ENCODE results near the gene LHFPL2. TPM values are rescaled to one million over a fixed set of nuclear protein-coding genes. Genes with fewer than 3 reads are reported as not detected.

The LHFPL2 gene
- total and polyA plus RNA-seq, 2 experiments from 2014 or later, result 96.6 to 126 TPM

DNA sequence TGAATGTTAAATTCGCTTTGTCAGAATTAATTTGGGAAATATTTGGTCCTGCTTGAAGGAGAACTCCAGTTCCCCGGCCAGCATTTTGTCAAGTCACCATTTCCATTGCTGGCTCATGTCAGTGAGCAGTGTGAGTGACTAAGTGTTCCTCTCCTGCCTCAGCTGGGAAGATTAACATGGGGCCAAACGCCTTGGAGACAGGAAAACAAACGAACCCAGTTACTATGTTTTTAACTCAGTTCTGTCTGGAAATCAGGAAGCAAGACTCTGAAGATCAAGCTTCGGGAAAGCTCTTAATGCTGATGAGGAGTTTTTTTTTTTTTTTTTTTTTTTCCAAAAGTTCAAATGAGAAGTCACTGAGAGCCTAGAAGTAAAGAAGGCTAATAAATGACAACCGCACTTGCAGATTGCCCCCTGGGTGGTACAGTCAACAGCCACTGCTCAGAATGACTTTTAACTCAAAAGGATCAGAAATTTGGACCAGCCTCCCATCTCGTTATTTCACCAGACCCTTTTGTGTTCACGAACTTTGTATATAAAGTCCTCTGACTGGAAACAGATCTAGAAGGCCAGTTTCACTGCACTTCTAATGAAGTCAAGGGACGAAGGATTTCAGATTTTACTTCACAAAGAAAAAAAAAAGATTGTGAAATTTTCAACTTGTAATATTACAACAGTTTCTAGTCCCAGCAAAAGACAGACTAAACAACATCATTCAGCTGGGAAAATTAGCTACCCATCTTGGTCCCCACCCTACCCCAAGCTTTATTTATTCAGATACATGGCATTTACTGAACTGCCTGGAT, 121.3 kb downstream of the LHFPL2 start:
- peaks cover 68% of the 10 kb centered on the region for H3K4me1 ChIP-seq (ENCODE audit: low read depth)
- peak; percentile 60 to 97 for DNase-seq (ENCODE audit: low read depth in 1 of 2, low spot score in 1 of 2)
- H3K36me3 ChIP-seq, result no peaks in the 10 kb centered on the region
- TF ChIP-seq, protein P1, sequence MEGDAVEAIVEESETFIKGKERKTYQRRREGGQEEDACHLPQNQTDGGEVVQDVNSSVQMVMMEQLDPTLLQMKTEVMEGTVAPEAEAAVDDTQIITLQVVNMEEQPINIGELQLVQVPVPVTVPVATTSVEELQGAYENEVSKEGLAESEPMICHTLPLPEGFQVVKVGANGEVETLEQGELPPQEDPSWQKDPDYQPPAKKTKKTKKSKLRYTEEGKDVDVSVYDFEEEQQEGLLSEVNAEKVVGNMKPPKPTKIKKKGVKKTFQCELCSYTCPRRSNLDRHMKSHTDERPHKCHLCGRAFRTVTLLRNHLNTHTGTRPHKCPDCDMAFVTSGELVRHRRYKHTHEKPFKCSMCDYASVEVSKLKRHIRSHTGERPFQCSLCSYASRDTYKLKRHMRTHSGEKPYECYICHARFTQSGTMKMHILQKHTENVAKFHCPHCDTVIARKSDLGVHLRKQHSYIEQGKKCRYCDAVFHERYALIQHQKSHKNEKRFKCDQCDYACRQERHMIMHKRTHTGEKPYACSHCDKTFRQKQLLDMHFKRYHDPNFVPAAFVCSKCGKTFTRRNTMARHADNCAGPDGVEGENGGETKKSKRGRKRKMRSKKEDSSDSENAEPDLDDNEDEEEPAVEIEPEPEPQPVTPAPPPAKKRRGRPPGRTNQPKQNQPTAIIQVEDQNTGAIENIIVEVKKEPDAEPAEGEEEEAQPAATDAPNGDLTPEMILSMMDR (IDR thresholded peaks at IDR 0.05; ENCODE audit: low read depth, low read length), result no peak
- no peak overlapping the region for H3K4me3 ChIP-seq
- no peaks in the 10 kb centered on the region for H3K9me3 ChIP-seq (ENCODE audit: low read depth)
- no peaks in the 10 kb centered on the region for H3K27me3 ChIP-seq
- H3K27ac ChIP-seq, result peak overlapping the region; percentile 63

- Histone ChIP-seq H3K36me3 (no peaks in the 10 kb centered on the region), H3K4me3 (no peak overlapping the region), H3K4me1 (ENCODE audit: low read depth) (peaks cover 80% of the 10 kb centered on the region), H3K9me3 (ENCODE audit: low read depth) (no peaks in the 10 kb centered on the region), H3K27ac (peak overlapping the region; percentile 63), H3K27me3 (no peaks in the 10 kb centered on the region)
- peak in 1 of 2 donors; percentile 73 for DNase-seq (ENCODE audit: low read depth in 1 of 2, low spot score in 1 of 2)
- TF ChIP-seq, protein P1 (IDR thresholded peaks at IDR 0.05; ENCODE audit: low read depth, low read length), result no peak
Observed at GRCh38 chr5:78526049-78526525, 122.5 kb downstream of the LHFPL2 start.

DNA sequence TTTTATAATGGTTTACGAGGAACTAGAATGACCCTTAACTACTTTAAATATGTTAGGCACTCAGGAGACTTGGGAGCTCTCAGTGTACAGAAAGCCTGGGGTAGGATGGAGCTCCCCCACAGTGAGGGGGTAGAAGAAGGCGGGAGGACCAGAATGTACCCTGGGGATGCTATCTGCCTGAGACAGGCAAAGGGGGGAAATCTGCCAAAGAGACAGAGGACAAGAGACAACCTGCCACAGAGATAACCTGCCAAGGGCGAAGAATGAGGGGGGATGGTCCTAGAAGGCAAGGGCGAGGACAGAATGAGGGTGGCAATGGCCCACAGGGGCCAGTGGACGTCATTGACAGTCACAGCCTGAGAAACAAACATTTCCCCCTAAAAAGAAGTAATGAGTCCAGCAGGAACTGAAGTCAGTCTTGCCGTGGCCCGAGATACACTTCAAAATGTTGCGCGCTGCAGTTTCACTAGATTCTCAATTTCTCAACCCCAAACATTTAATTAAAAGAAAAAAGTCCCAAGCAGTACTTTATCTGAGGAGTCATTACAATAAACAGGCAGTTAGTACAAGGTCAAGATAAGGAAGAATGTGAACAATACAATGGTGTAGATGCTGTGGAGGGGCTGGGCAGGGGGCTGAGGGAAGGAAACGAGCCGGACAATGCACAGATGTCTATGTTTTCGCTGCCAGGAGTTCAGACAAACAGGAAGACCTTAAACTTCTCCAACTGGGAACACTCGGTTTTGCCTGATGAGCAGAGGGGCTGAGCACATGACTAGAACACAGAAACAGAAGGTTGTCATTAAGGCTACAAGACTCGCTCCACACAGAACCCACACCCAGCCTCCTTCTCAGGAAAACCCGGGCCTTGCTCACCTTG, 125.0 kb downstream of the LHFPL2 start:
- Histone ChIP-seq H3K36me3 (no peaks in the 10 kb centered on the region), H3K27ac (peak overlapping the region; percentile 63), H3K9me3 (ENCODE audit: low read depth) (no peaks in the 10 kb centered on the region), H3K4me3 (no peak overlapping the region), H3K4me1 (ENCODE audit: low read depth) (peaks cover 98% of the 10 kb centered on the region), H3K27me3 (no peaks in the 10 kb centered on the region)
- DNase-seq (ENCODE audit: low read depth in 1 of 2, low spot score in 1 of 2), result peak in 1 of 2 donors; percentile 82
- TF ChIP-seq, protein P1 (IDR thresholded peaks at IDR 0.05; ENCODE audit: low read depth, low read length), result no peak

GRCh38 chr5:78522476-78523260, 125.9 kb downstream of the LHFPL2 start:
- Histone ChIP-seq H3K27me3 (no peaks in the 10 kb centered on the region), H3K4me3 (no peak overlapping the region), H3K36me3 (no peaks in the 10 kb centered on the region), H3K9me3 (ENCODE audit: low read depth) (no peaks in the 10 kb centered on the region), H3K27ac (peak overlapping the region; percentile 63), H3K4me1 (ENCODE audit: low read depth) (peaks cover 92% of the 10 kb centered on the region)
- TF ChIP-seq, protein P1 (IDR thresholded peaks at IDR 0.05; ENCODE audit: low read depth, low read length), result no peak
- no peak for DNase-seq (ENCODE audit: low read depth in 1 of 2, low spot score in 1 of 2)

DNA sequence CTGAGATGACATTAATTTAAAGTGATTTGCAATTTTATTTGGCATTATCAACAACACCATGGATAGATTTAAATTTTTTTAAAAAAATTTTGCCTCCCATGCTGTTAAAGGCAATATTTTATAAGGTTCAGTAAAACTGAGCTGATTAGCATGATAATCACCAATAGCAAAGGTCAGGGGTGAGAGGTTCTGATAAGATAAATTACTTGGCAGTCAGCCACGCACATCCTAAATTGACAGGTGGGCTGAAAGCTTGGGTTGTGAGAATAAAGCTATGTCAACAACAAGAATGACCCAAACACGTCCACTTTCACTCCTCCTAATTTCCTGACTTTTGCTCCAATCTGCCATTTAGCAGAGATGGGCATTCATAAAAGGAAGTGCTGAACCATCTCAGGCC, 127.1 kb downstream of the LHFPL2 start:
- Histone ChIP-seq H3K27me3 (no peaks in the 10 kb centered on the region), H3K27ac (peak overlapping the region; percentile 63), H3K36me3 (no peaks in the 10 kb centered on the region), H3K4me3 (no peak overlapping the region), H3K4me1 (ENCODE audit: low read depth) (peaks cover 87% of the 10 kb centered on the region), H3K9me3 (ENCODE audit: low read depth) (no peaks in the 10 kb centered on the region)
- TF ChIP-seq, protein P1 (IDR thresholded peaks at IDR 0.05; ENCODE audit: low read depth, low read length), result no peak
- DNase-seq (ENCODE audit: low read depth in 1 of 2, low spot score in 1 of 2), result no peak
